Ishikawa (cell line): ENCODE results near the gene SDHAF2.

Source experiments
- CEBPB ChIP-seq: IDR thresholded peaks from 2 replicates; pipeline ENCODE4 v1.6.1; 2012
- TAF1 ChIP-seq: IDR thresholded peaks from 2 replicates; pipeline ENCODE4 v1.6.1; 2012; ENCODE audit warnings: low read depth, mild to moderate bottlenecking
- TF ChIP-seq, protein P1 (sequence below): IDR thresholded peaks from 2 replicates; pipeline ENCODE4 v1.6.1; 2012

DNA sequence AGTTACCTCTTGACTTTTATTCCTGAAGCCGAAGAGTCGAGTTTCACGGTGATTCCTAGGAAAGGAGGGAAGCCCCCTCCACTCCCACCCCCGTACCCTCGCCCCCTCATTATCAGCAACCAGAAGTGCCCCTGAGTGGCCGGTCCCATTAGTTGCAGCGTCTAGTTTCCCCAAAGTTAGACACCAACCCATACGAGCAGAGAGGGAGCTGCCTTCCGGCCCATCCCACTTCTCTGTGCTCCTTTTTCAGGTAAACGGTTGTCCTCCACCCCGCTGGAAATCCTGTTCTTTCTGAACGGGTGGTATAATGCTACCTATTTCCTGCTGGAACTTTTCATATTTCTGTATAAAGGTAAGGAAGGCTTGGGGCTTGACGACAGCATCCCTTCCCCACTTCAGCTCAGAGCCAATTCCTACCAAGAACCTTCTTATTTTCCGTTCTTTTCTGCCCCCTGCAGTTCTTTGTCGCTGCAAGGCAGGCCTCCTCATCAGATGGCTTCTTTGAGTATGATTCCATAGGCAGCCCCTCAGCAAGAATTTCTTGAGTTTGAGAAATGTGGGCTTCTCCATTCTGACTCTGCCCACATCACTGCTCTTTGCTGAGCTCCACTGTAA lies 36.8 kb upstream of the SDHAF2 start:
- TF ChIP-seq, protein P1, sequence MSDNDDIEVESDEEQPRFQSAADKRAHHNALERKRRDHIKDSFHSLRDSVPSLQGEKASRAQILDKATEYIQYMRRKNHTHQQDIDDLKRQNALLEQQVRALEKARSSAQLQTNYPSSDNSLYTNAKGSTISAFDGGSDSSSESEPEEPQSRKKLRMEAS = no peak
- TF ChIP-seq CEBPB = no peak
- TF ChIP-seq TAF1 = no peak
